ENCODE results near the gene METTL27. TPM values are rescaled to one million over a fixed set of nuclear protein-coding genes. Genes with fewer than 3 reads are reported as not detected.

The METTL27 gene
- total RNA-seq, 3 donors from 2014 or later, result 1.6 to 10.6 (median 7.0) TPM

- no peak for TF ChIP-seq CTCF (IDR thresholded peaks at IDR 0.05)
- TF ChIP-seq POLR2A (IDR thresholded peaks at IDR 0.05), result no peak
- no peak for TF ChIP-seq POLR2AphosphoS5 (IDR thresholded peaks at IDR 0.05)
- no peaks in the 10 kb centered on the region for H3K27me3 ChIP-seq
- H3K4me1 ChIP-seq, result no peaks in the 10 kb centered on the region
- intact Hi-C loops (cut with DNase I; ENCODE audit: low total_unique reads), result no loop called here
- DNase-seq (ENCODE audit: low spot score in 2 of 2), result no peak
- H3K36me3 ChIP-seq, result no peaks in the 10 kb centered on the region
- H3K27ac ChIP-seq, result peak overlapping the region in 1 of 2 donors; percentile 19
- no peaks in the 10 kb centered on the region for H3K9me3 ChIP-seq
- H3K4me3 ChIP-seq, result no peak overlapping the region
Measured at GRCh38 chr7:73872056-73872908, 30.0 kb upstream of the METTL27 start.

DNA sequence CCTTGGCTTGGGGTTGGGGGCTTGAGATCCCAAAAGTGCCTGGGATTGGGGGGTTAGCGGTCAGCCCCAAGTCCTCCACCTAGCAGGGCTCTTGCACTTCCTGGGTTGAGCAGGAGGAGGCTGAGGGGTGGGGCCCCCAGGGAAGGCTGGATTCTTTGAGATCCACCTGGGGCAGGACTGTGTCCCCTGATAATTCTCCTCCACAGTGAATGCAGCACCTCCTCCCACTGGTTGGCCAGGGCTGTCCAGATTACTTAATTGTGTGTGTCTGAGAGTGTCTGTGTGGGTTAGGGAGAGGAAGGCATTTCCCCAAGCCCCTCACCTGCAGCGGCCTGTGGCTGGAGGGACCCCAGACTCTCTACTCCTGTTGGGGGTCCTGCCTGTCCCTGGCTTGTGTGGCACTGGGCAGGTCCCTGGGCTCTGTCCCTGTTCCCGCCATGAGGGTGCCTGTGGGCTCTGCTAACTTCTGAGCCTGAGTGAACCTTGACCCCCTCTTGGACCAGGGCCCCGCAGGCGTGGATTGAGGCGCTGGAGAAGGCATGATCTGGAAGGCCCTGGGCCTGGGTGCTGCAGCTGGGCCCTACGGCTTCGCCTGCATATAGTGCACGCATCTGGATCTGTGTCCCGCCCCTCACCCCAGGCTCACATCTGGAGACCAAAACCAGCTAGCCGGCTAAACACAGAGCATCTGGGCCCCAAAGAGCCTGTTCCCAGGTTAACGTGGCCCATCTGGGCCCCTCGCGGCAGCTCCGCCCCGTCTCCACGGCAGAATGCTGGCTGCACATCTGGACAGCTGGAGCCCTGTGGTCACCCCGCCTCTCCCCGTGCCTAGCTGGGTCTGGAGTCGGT lies 29.1 kb upstream of the METTL27 start:
- TF ChIP-seq POLR2A (IDR thresholded peaks at IDR 0.05) (no peak), POLR2AphosphoS5 (IDR thresholded peaks at IDR 0.05) (no peak), CTCF (IDR thresholded peaks at IDR 0.05) (no peak)
- H3K27me3 ChIP-seq, result no peaks in the 10 kb centered on the region
- intact Hi-C loops (cut with DNase I; ENCODE audit: low total_unique reads), result no loop called here
- no peaks in the 10 kb centered on the region for H3K4me1 ChIP-seq
- DNase-seq (ENCODE audit: low spot score in 2 of 2), result no peak
- H3K36me3 ChIP-seq, result no peaks in the 10 kb centered on the region
- no peak overlapping the region for H3K4me3 ChIP-seq
- H3K9me3 ChIP-seq, result no peaks in the 10 kb centered on the region
- H3K27ac ChIP-seq, result peak overlapping the region in 1 of 2 donors; percentile 19

GRCh38 chr7:73870041-73870492 lies 27.8 kb upstream of the METTL27 start:
- no peaks in the 10 kb centered on the region for H3K27me3 ChIP-seq
- no peaks in the 10 kb centered on the region for H3K4me1 ChIP-seq
- H3K36me3 ChIP-seq, result no peaks in the 10 kb centered on the region
- no peaks in the 10 kb centered on the region for H3K9me3 ChIP-seq
- peak overlapping the region in 1 of 2 donors; percentile 2 for H3K27ac ChIP-seq
- DNase-seq (ENCODE audit: low spot score in 2 of 2), result no peak
- no peak overlapping the region for H3K4me3 ChIP-seq
- TF ChIP-seq POLR2A (IDR thresholded peaks at IDR 0.05) (no peak), CTCF (IDR thresholded peaks at IDR 0.05) (no peak), POLR2AphosphoS5 (IDR thresholded peaks at IDR 0.05) (no peak)
- intact Hi-C loops (cut with DNase I; ENCODE audit: low total_unique reads), result no loop called here

DNA sequence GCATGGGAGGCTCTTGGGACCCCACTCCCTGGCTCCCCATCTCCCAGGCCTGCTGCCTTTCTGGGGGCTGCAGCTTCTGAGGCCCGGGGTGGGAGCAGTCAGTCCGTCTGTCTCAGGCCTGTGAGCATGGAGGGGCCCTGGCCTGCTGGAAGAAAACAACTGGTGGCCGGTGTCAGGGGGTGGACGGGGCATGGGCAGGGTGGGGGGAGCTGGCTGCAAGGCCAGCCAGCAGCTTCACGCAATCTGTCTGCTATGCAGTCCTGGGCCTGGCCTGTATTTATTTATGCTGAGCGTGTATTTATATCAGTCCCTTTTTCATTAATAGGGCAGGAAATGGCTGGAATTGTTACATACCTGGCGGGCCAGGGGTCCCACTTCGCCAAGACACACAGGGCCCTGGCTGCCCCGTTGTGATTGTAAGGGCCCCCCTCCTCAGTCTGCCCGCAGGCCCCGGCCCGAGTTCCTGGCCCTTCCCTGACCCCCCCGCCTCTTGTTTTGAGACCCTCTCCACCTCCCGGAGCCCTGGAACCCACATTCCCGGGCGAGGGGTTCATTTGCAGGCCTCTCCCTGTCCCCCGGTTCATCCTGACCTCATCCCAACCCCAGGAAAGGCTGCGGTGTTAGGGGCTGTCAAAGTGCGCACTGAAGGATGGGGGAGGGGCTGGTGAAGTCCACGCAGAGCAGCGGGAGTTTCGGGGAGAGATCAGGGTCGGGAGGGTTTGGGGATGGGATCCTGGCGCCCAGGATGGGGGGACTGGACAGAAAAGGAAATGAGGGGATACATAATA lies 26.9 kb upstream of the METTL27 start:
- no peak for TF ChIP-seq CTCF (IDR thresholded peaks at IDR 0.05)
- no peak for TF ChIP-seq POLR2AphosphoS5 (IDR thresholded peaks at IDR 0.05)
- TF ChIP-seq POLR2A (IDR thresholded peaks at IDR 0.05), result no peak

More for the DNA sequence above, 26.9 kb upstream of the METTL27 start:
- Histone ChIP-seq H3K4me1 (no peaks in the 10 kb centered on the region), H3K27me3 (no peaks in the 10 kb centered on the region), H3K36me3 (no peaks in the 10 kb centered on the region), H3K9me3 (no peaks in the 10 kb centered on the region), H3K27ac (peak overlapping the region in 1 of 2 donors; percentile 2), H3K4me3 (no peak overlapping the region)
- DNase-seq (ENCODE audit: low spot score in 2 of 2), result no peak
- intact Hi-C loops (cut with DNase I; ENCODE audit: low total_unique reads), result no loop called here
